HEK293 (cell line): ENCODE data around the gene FOXB1.
A peak's percentile ranks its signal among the peaks of the same experiment; 100 is the strongest.

ENCODE experiments used
- CTCF ChIA-PET: fragments of 350-600 bp; formaldehyde crosslinking; extraction: SDS; loops from one replicate; lab custom pipeline; 2021; ENCODE audit warnings: antibody characterized with exemption; lab: Yijun Ruan, JAX
- POLR2A ChIA-PET: fragments of 300-600 bp; formaldehyde crosslinking; extraction: SDS; loops from one replicate; lab custom pipeline; 2020; ENCODE audit warnings: antibody characterized with exemption, inconsistent platforms; lab: Yijun Ruan, JAX
- H3K27ac ChIP-seq: fragments of 200-500 bp; sonication (Bioruptor generic); 2 replicates; pipeline ENCODE4 v1.5.1; 2014; ENCODE audit warnings: low read depth, low read length, control low read depth, inconsistent platforms; ENCODE audit errors: extremely low read depth
- H3K36me3 ChIP-seq, 2 experiments: fragments of 200-500 bp in 1 of 2; sonication (Bioruptor generic) in 1 of 2; 1 replicate in 1 of 2; 2 replicates in 1 of 2; pipeline ENCODE4 v1.5.1; 2014 to 2017; ENCODE audit warnings: inconsistent platforms in 2 of 2, low read length in 2 of 2; ENCODE audit not compliant: control insufficient read depth in 2 of 2, insufficient read depth in 1 of 2
- H3K4me1 ChIP-seq: fragments of 200-500 bp; sonication (Bioruptor generic); 2 replicates; pipeline ENCODE4 v1.5.1; 2014; ENCODE audit warnings: mild to moderate bottlenecking, low read length, inconsistent platforms; ENCODE audit not compliant: control insufficient read depth, insufficient read depth
- H3K4me3 ChIP-seq: 2 replicates; pipeline ENCODE4 v1.5.1; 2011; ENCODE audit warnings: low read depth, mild to moderate bottlenecking, control low read depth, low read length, moderate library complexity
- H3K9me3 ChIP-seq: fragments of 200-500 bp; sonication (Bioruptor generic); 2 replicates; pipeline ENCODE4 v1.5.1; 2014; ENCODE audit warnings: low read depth, low read length, inconsistent platforms; ENCODE audit not compliant: control insufficient read depth, insufficient read depth
- KLF1 ChIP-seq: fragments of 450-650 bp; formaldehyde crosslinking; IDR thresholded peaks from 2 replicates; pipeline ENCODE4 v1.5.1; 2016; ENCODE audit warnings: missing biosample characterization, missing genetic modification characterization
- RBAK ChIP-seq: fragments of 450-650 bp; formaldehyde crosslinking; IDR thresholded peaks from 2 replicates; pipeline ENCODE4 v1.5.1; 2016; ENCODE audit warnings: missing biosample characterization, missing genetic modification characterization
- SETDB1 ChIP-seq: IDR thresholded peaks from one replicate; pipeline ENCODE4 v1.6.1; 2017; ENCODE audit warnings: mild to moderate bottlenecking, low read length, moderate library complexity, mixed read lengths; ENCODE audit not compliant: insufficient read length
- SP2 ChIP-seq: fragments of 450-650 bp; formaldehyde crosslinking; IDR thresholded peaks from 2 replicates; pipeline ENCODE4 v1.5.1; 2016; ENCODE audit warnings: missing biosample characterization, missing genetic modification characterization
- TRIM28 ChIP-seq: IDR thresholded peaks from 2 replicates; pipeline ENCODE4 v1.6.1; 2011; ENCODE audit warnings: low read length, control low read depth, borderline replicate concordance
- ZBTB1 ChIP-seq: fragments of 450-650 bp; formaldehyde crosslinking; IDR thresholded peaks from 2 replicates; pipeline ENCODE4 v1.5.1; 2016; ENCODE audit warnings: missing biosample characterization, missing genetic modification characterization
- ZBTB21 ChIP-seq: fragments of 450-650 bp; formaldehyde crosslinking; IDR thresholded peaks from 2 replicates; pipeline ENCODE4 v1.5.1; 2017; ENCODE audit warnings: missing biosample characterization, missing genetic modification characterization
- ZNF157 ChIP-seq: fragments of 450-650 bp; formaldehyde crosslinking; IDR thresholded peaks from 2 replicates; pipeline ENCODE4 v1.5.1; 2016; ENCODE audit warnings: missing biosample characterization, missing genetic modification characterization
- ZNF24 ChIP-seq: fragments of 450-650 bp; formaldehyde crosslinking; IDR thresholded peaks from 2 replicates; pipeline ENCODE4 v1.5.1; 2016; ENCODE audit warnings: missing biosample characterization, missing genetic modification characterization
- ZNF341 ChIP-seq: fragments of 450-650 bp; formaldehyde crosslinking; IDR thresholded peaks from 2 replicates; pipeline ENCODE4; 2016; ENCODE audit warnings: low read depth, missing biosample characterization, missing genetic modification characterization
- ZNF530 ChIP-seq: fragments of 450-650 bp; formaldehyde crosslinking; IDR thresholded peaks from 2 replicates; pipeline ENCODE4 v1.5.1; 2016; ENCODE audit warnings: low read depth, missing biosample characterization, missing genetic modification characterization
- ZNF548 ChIP-seq: fragments of 450-650 bp; formaldehyde crosslinking; IDR thresholded peaks from 2 replicates; pipeline ENCODE4 v1.5.1; 2016; ENCODE audit warnings: missing biosample characterization, missing genetic modification characterization
- ZNF549 ChIP-seq: fragments of 450-650 bp; IDR thresholded peaks from 2 replicates; pipeline ENCODE4 v1.5.1; 2018; ENCODE audit warnings: missing biosample characterization, missing genetic modification characterization, mild to moderate bottlenecking, inconsistent platforms, moderate library complexity
- ZNF558 ChIP-seq: fragments of 450-650 bp; formaldehyde crosslinking; IDR thresholded peaks from 2 replicates; pipeline ENCODE4 v1.5.1; 2016; ENCODE audit warnings: missing biosample characterization, missing genetic modification characterization
- ZNF623 ChIP-seq: fragments of 450-650 bp; formaldehyde crosslinking; IDR thresholded peaks from 2 replicates; pipeline ENCODE4 v1.5.1; 2016; ENCODE audit warnings: missing biosample characterization, missing genetic modification characterization
- ZNF626 ChIP-seq: fragments of 450-650 bp; sonication (Bioruptor Pico); formaldehyde crosslinking; IDR thresholded peaks from 2 replicates; pipeline ENCODE4 v1.5.1; 2018; ENCODE audit warnings: missing biosample characterization, missing genetic modification characterization, inconsistent platforms
- ZNF664 ChIP-seq: fragments of 450-650 bp; formaldehyde crosslinking; IDR thresholded peaks from 2 replicates; pipeline ENCODE4 v1.5.1; 2016; ENCODE audit warnings: missing biosample characterization, missing genetic modification characterization
- ZNF776 ChIP-seq: fragments of 450-650 bp; formaldehyde crosslinking; IDR thresholded peaks from 2 replicates; pipeline ENCODE4 v1.5.0; 2017; ENCODE audit warnings: missing biosample characterization, missing genetic modification characterization, borderline replicate concordance
- ZNF791 ChIP-seq: fragments of 450-650 bp; formaldehyde crosslinking; IDR thresholded peaks from 2 replicates; pipeline ENCODE4 v1.5.1; 2016; ENCODE audit warnings: missing biosample characterization, missing genetic modification characterization
- ZSCAN23 ChIP-seq: fragments of 450-650 bp; formaldehyde crosslinking; IDR thresholded peaks from 2 replicates; pipeline ENCODE4 v1.5.1; 2016; ENCODE audit warnings: missing biosample characterization, missing genetic modification characterization
- TF ChIP-seq, protein P1 (sequence below): fragments of 450-650 bp; formaldehyde crosslinking; IDR thresholded peaks from 2 replicates; pipeline ENCODE4 v1.5.1; 2016; ENCODE audit warnings: missing biosample characterization, missing genetic modification characterization
- TF ChIP-seq, protein P2 (sequence below): fragments of 450-650 bp; formaldehyde crosslinking; IDR thresholded peaks from 2 replicates; pipeline ENCODE4 v1.5.1; 2016; ENCODE audit warnings: missing biosample characterization, missing genetic modification characterization
- TF ChIP-seq, protein P3 (sequence below): fragments of 450-650 bp; formaldehyde crosslinking; IDR thresholded peaks from 2 replicates; pipeline ENCODE4 v1.5.1; 2016; ENCODE audit warnings: missing biosample characterization, missing genetic modification characterization
- TF ChIP-seq, protein P4 (sequence below): fragments of 450-650 bp; formaldehyde crosslinking; IDR thresholded peaks from 2 replicates; pipeline ENCODE4 v1.5.1; 2016; ENCODE audit warnings: missing biosample characterization, missing genetic modification characterization
- TF ChIP-seq, protein P5 (sequence below): sonication (generic); formaldehyde crosslinking; IDR thresholded peaks from 2 replicates; pipeline ENCODE4 v1.8.1; 2022; ENCODE audit warnings: mild to moderate bottlenecking, moderate library complexity, missing genetic modification reagents

FOXB1 gene

DNA sequence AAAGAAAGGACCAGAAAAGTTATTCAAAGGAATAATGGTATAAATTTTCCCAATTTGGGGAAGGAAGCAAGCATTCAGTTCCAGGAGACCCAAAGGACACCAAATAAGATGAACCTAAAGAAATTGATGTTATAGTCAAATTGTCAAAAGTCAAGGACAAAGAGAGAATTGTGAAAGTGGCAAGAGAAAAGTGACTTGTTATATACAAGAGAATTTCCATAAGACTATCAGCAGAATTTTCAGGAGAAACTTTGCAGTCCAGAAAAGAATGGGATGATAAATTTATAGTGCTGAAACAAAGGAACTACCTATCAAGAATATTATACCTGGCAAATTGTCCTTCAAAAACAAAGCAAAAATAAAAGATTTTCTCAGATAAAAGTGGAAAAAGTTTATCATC is 43.8 kb upstream of the FOXB1 start:
- Histone ChIP-seq H3K9me3 (no peaks in the 10 kb centered on the region; the same call in 1 of the 2 replicates), H3K36me3 (no peaks in the 10 kb centered on the region), H3K4me1 (no peaks in the 10 kb centered on the region), H3K27ac (no peak overlapping the region), H3K4me3 (no peak overlapping the region)
- ChIA-PET CTCF (no interaction called here), POLR2A (no interaction called here)
- TF ChIP-seq, protein P1, sequence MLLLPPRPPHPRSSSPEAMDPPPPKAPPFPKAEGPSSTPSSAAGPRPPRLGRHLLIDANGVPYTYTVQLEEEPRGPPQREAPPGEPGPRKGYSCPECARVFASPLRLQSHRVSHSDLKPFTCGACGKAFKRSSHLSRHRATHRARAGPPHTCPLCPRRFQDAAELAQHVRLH (tag by site-specific recombination) = no peak
- TF ChIP-seq ZNF791 (tag by site-specific recombination) (peak; percentile 99), SP2 (no peak), ZNF549 (0 out of 2 replicates have a peak, but pooled peaks have one; percentile 10), SETDB1 (peak; percentile 99), ZNF626 (tag by site-specific recombination) (peak; percentile 83; the same call in 1 of the 2 replicates), KLF1 (tag by site-specific recombination) (no peak), TRIM28 (peak; percentile 99)
- TF ChIP-seq, protein P2, sequence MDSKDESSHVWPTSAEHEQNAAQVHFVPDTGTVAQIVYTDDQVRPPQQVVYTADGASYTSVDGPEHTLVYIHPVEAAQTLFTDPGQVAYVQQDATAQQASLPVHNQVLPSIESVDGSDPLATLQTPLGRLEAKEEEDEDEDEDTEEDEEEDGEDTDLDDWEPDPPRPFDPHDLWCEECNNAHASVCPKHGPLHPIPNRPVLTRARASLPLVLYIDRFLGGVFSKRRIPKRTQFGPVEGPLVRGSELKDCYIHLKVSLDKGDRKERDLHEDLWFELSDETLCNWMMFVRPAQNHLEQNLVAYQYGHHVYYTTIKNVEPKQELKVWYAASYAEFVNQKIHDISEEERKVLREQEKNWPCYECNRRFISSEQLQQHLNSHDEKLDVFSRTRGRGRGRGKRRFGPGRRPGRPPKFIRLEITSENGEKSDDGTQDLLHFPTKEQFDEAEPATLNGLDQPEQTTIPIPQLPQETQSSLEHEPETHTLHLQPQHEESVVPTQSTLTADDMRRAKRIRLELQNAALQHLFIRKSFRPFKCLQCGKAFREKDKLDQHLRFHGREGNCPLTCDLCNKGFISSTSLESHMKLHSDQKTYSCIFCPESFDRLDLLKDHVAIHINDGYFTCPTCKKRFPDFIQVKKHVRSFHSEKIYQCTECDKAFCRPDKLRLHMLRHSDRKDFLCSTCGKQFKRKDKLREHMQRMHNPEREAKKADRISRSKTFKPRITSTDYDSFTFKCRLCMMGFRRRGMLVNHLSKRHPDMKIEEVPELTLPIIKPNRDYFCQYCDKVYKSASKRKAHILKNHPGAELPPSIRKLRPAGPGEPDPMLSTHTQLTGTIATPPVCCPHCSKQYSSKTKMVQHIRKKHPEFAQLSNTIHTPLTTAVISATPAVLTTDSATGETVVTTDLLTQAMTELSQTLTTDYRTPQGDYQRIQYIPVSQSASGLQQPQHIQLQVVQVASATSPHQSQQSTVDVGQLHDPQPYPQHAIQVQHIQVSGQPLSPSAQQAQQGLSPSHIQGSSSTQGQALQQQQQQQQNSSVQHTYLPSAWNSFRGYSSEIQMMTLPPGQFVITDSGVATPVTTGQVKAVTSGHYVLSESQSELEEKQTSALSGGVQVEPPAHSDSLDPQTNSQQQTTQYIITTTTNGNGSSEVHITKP (tag by site-specific recombination) = no peak
- TF ChIP-seq, protein P3, sequence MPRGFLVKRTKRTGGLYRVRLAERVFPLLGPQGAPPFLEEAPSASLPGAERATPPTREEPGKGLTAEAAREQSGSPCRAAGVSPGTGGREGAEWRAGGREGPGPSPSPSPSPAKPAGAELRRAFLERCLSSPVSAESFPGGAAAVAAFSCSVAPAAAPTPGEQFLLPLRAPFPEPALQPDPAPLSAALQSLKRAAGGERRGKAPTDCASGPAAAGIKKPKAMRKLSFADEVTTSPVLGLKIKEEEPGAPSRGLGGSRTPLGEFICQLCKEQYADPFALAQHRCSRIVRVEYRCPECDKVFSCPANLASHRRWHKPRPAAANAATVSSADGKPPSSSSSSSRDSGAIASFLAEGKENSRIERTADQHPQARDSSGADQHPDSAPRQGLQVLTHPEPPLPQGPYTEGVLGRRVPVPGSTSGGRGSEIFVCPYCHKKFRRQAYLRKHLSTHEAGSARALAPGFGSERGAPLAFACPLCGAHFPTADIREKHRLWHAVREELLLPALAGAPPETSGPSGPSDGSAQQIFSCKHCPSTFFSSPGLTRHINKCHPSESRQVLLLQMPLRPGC (tag by site-specific recombination) = no peak
- TF ChIP-seq, all 188 proteins: peak for 5

DNA sequence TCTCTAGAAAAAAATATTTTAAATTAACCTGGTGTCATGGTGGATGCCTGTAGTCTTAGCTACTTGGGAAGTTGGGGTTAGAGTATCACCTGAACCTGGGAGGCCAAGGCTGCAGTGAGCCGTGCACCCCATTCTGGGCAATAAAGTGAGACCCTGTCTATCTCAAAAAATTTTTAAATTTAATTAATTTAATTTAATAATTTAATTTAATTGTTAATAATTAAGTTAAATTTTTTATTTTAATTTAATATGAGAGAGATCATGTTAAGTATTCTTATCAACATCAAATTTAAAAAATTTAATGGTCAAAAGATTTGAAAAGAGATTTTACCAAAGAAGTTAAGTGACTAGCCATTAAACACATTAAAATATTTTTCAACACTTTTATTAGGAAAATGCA is 40.8 kb upstream of the FOXB1 start:
- Histone ChIP-seq H3K4me3 (no peak overlapping the region), H3K9me3 (no peaks in the 10 kb centered on the region; the same call in 1 of the 2 replicates), H3K36me3 (no peaks in the 10 kb centered on the region), H3K4me1 (no peaks in the 10 kb centered on the region), H3K27ac (no peak overlapping the region)
- ChIA-PET CTCF (no interaction called here), POLR2A (no interaction called here)
- TF ChIP-seq, protein P4, sequence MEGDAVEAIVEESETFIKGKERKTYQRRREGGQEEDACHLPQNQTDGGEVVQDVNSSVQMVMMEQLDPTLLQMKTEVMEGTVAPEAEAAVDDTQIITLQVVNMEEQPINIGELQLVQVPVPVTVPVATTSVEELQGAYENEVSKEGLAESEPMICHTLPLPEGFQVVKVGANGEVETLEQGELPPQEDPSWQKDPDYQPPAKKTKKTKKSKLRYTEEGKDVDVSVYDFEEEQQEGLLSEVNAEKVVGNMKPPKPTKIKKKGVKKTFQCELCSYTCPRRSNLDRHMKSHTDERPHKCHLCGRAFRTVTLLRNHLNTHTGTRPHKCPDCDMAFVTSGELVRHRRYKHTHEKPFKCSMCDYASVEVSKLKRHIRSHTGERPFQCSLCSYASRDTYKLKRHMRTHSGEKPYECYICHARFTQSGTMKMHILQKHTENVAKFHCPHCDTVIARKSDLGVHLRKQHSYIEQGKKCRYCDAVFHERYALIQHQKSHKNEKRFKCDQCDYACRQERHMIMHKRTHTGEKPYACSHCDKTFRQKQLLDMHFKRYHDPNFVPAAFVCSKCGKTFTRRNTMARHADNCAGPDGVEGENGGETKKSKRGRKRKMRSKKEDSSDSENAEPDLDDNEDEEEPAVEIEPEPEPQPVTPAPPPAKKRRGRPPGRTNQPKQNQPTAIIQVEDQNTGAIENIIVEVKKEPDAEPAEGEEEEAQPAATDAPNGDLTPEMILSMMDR (tag by site-specific recombination) = no peak
- no peak for TF ChIP-seq ZNF157 (tag by site-specific recombination)
- TF ChIP-seq ZNF623 (tag by site-specific recombination) = no peak
- TF ChIP-seq ZNF341 = no peak
- no peak for TF ChIP-seq ZNF24 (tag by site-specific recombination)
- TF ChIP-seq ZBTB1 (tag by site-specific recombination) = no peak
- TF ChIP-seq, protein P3 (tag by site-specific recombination) = no peak
- TF ChIP-seq ZNF530 (tag by site-specific recombination) = no peak
- no peak for TF ChIP-seq ZNF664 (tag by site-specific recombination)
- no peak for TF ChIP-seq ZNF548 (tag by site-specific recombination)
- no peak for TF ChIP-seq ZBTB21 (tag by site-specific recombination)
- no peak for TF ChIP-seq RBAK (tag by site-specific recombination)
- TF ChIP-seq ZSCAN23 (tag by site-specific recombination) = no peak
- TF ChIP-seq, protein P5, sequence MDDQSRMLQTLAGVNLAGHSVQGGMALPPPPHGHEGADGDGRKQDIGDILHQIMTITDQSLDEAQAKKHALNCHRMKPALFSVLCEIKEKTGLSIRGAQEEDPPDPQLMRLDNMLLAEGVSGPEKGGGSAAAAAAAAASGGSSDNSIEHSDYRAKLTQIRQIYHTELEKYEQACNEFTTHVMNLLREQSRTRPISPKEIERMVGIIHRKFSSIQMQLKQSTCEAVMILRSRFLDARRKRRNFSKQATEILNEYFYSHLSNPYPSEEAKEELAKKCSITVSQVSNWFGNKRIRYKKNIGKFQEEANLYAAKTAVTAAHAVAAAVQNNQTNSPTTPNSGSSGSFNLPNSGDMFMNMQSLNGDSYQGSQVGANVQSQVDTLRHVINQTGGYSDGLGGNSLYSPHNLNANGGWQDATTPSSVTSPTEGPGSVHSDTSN (CRISPR knock-in tag) = no peak
- TF ChIP-seq ZNF558 (tag by site-specific recombination) = no peak
- no peak for TF ChIP-seq ZNF776 (tag by site-specific recombination)
- TF ChIP-seq KLF1 (tag by site-specific recombination) = no peak
